HL-60/S4 (cell line): ENCODE measurements around the gene ZC3H7B.
"Not testable (repeated sequence)": the region's sequence is repeated elsewhere in the genome, so short reads cannot be mapped to it uniquely, and the experiment has no call there.

Source experiments
- in situ Hi-C: fragments of 300-500 bp; cut with MboI; formaldehyde crosslinking; loops from 2 replicates; pipeline ENCODE4 v1.14.3; 2022; ENCODE audit warnings: low sequenced_read_pairs

The ZC3H7B gene

GRCh38 chr22:41285441-41285819 is 15.9 kb upstream of the ZC3H7B start:
- in situ Hi-C loops, result no loop called here

- in situ Hi-C loops, result no loop called here
Measured at GRCh38 chr22:41285820-41286638, 15.3 kb upstream of the ZC3H7B start, which contains the start of gene RANGAP1. Gene RANGAP1 (minus strand): TSS chr22:41286187. CDS start chr22:41281044, 5,143 bp downstream.

GRCh38 chr22:41286639-41287091 is 14.7 kb upstream of the ZC3H7B start:
- in situ Hi-C loops, result no loop called here

DNA sequence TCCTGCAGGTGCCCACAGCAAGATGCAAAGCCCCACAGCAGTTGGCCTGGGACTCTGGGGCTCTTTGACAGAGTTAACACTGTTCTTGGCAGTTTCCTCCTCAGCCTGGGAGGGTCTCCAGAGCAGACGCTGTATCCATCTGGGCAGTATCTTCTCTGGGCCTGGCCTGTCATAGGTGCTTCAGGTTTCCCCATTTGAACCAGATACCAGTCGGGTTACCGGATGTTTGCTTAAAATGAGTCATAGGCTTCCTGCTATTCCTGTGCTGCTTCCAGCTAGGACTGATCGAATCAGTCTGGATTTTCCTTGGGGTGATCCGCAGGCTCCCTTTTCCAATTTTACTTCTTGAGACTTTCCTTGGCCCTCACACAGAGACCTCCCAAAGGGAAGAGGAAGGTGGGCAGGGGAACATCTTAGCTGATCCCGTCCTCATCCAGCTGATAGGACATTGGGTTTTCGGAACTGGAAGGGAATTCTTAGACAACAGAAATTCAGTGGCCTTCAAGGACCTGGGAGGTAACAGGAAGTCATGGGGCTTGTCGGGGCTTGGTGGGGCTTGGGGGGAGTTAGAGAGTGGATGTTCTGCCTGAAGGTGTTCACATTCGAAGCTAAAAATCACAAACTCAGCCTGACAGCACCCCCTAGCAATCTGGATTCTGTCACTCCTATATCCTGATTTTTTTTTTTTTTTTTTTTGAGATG is 12.9 kb upstream of the ZC3H7B start:
- in situ Hi-C loops, result no loop called here

DNA sequence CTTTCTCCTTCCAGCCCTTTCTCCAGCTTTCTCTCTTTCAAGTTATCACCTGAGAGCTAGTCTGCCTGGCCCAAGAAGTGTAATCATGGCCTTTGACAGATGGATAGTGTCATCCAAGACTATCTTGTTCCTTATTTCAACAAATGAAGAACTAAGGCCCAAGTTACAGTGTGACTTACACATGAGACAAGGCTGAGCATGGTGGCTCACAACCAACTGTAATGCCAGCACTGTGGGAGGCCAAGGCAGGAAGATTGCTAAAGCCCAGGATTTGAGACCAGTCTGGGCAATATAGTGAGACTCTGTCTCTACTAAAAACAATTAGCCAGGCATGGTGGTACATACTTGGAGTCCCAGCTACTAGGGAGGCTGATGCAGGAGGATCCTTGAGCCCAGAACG is 11.7 kb upstream of the ZC3H7B start:
- in situ Hi-C loops, result no loop called here

DNA sequence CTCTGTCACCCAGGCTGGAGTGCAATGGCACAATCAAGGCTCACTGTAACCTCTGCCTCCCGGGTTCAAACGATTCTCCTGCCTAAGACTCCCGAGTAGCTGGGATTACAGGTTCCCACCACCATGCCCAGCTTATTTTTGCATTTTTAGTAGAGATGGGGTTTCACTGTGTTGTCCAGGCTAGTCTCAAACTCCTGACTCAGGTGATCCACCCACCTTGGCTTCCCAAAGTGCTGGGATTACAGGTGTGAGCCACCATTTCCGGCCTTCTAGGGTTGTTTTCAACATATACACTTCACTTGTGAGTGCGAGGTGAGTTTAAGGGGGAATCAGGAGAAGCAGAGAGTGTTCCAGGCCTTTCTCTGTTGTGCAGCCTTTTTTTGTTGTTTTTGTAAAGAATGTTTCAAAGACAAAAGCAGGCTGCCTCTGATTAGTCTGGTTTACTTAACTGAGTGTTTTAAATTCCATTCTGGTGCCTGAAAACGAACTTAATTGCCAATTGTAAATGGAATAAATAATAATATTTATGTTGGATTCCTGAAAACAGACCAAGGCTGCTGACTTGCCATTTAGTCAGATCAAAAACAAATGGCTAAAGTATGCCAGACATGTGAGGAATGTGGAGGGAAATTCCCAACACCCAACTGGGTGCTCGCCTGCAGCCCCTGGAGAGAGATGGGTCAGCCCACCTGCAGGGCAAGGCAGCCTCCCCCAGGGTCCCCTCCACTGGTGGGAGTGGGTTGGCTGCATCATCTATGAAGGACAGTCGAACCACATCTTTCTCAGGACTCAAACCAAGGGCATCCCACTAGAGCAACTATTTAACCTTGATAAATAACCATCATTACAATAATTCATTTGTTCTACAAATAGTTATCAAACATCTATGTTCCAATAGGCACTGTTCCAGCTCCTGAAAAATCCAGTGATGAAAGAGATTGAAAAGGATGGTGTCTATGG is 10.8 kb upstream of the ZC3H7B start:
- in situ Hi-C loops, result no loop called here

DNA sequence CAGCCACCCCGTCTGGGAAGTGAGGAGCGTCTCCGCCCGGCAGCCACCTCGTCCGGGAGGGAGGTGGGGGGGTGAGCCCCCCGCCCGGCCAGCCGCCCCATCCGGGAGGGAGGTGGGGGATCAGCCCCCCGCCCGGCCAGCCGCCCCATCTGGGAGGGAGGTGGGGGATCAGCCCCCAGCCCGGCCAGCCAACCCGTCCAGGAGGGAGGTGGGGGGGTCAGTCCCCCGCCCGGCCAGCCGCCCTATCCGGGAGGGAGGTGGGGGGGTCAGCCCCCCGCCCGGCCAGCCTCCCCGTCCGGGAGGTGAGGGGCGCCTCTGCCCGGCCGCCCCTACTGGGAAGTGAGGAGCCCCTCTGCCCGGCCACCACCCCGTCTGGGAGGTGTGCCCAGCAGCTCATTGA is 6.5 kb upstream of the ZC3H7B start:
- in situ Hi-C loops, result not testable (repeated sequence)

- in situ Hi-C loops, result no loop called here
Measured at GRCh38 chr22:41296826-41297667, 4.3 kb upstream of the ZC3H7B start.

DNA sequence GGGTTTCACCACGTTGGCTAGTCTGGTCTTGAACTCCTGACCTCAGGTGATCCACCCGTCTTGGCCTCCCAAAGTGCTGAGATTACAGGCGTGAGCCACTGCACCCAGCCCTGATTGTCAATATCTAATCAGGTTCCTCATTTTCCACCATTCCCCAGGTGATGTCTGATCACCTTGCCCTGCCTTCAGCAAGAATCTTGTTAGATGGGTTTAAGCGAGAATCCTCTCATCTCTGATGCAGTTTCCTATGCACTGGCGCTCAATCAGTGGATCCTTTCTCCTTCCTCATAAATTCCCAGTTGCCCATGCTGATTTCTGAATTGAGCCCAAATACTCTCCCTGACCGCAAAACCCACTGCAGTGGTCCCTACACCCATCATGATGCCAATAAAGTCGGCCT is 664 bp upstream of the ZC3H7B start:
- in situ Hi-C loops, result no loop called here

- in situ Hi-C loops, result no loop called here
Measured at GRCh38 chr22:41302021-41302767, 869 bp downstream of the ZC3H7B start.

DNA sequence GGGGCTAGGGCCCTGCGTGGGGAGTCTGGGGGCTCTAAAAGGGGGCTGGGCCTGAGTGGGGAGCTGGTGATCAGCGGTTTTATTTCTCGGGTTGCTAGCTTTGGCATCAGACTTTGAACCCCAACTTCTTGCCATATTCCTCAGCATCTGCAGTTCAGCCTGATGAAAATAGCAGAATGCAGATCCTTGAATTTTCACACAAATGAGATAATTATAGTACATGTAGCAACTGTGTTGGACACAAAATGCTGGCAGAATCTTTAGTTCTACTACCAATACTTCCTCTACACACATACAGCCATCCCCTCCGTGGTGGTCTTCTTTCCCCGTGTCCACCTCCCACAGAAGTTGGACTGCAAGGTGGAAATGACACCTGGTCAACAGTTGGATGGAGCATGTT is 1.5 kb downstream of the ZC3H7B start:
- in situ Hi-C loops, result no loop called here

DNA sequence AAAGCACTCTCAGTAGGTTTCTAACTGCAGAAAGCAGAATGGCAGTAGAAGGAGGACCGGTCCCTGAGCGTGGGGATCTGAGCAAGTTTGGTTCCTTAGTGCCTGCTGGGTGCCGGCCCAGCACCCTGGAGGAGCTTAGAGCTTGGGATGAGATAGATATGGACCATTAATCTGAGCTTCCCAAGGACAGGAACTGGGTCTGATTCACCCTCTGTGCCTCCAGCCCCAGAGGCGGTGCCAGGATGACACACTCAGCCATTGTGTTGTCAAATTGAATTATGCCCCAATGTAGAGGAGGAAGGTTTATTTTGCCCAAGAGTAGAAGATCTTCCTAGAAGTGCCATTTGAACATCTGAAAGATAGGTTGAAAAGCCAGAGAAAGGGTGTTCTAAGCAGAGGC is 4.3 kb downstream of the ZC3H7B start:
- in situ Hi-C loops, result no loop called here

DNA sequence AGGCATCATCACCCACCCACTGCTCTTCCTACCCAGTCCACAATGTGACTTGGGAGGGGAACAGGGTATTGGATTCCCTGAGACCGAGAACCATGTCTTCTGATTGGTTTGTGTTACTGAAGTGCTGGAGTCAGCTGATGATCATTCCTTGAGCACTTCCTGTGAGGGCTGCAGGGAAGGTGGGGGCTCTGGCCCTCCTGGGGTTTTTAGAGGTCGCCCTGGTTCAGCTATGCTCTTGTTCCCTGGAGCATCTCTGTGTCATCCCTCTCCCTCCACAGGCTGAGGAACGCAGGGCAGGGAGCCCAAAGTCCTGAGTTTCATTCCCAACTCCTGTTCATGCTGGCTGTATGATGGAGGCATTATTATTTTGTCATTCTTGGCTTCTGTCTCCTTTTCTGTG is 6.7 kb downstream of the ZC3H7B start:
- in situ Hi-C loops, result no loop called here

- in situ Hi-C loops, result no loop called here
Measured at GRCh38 chr22:41308544-41308947, 7.2 kb downstream of the ZC3H7B start.

DNA sequence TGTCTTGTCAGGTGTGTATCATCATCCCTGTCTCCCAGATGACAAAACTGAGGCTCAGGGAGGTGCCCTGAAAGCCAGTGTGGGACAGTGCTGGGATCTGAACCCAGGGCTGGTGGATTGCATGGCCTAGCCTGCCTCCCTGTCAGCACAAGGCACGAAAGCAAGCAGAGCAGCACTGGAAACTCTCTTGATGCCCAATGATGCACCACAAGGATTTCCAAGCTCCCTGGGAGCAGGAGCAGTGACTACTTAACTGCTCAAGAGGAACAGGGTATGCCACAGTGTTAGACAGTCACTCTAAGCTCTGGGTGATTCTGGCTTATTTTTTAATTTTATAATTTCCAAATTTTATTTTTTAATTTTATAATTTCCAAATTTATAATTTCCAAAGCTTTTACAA is 9.0 kb downstream of the ZC3H7B start:
- in situ Hi-C loops, result no loop called here

- in situ Hi-C loops, result no loop called here
Measured at GRCh38 chr22:41311487-41311886, 10.2 kb downstream of the ZC3H7B start.

DNA sequence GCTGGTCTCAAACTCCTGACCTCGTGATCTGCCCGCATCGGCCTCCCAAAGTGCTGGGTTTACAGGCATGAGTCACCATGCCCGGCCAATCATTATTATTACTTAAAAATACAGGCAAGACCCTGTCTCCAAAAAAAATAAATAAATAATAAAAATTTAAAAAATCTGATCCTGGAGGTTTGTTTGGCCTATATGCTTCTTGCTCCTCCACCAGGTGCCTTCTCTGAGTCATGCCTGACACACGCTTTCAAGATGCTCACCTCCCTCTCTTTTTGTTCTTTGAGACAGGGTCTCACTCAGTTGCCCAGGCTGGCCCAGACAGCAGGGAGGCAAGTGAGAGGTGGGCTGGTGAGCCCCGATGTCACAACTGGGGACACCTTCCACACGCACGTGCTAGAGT is 13.5 kb downstream of the ZC3H7B start:
- in situ Hi-C loops, result no loop called here

DNA sequence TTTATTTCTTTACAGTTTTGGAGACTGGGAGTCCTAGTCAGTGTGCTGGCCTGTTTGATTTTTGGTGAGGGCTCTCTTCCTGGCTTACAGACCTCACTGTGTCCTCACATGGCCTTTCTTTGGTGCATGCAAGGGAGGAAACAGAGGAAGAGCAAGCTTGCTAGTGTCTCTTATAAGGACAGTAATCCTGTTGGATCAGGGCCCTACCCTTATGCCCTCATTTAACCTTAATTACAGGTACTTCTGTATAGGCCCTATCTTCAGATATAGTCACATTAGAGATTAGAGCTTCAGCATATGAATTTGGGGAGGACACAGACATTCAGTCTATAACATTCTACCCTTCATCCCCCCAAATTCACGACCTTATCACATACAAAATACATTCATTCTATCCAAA is 14.3 kb downstream of the ZC3H7B start:
- in situ Hi-C loops, result no loop called here

DNA sequence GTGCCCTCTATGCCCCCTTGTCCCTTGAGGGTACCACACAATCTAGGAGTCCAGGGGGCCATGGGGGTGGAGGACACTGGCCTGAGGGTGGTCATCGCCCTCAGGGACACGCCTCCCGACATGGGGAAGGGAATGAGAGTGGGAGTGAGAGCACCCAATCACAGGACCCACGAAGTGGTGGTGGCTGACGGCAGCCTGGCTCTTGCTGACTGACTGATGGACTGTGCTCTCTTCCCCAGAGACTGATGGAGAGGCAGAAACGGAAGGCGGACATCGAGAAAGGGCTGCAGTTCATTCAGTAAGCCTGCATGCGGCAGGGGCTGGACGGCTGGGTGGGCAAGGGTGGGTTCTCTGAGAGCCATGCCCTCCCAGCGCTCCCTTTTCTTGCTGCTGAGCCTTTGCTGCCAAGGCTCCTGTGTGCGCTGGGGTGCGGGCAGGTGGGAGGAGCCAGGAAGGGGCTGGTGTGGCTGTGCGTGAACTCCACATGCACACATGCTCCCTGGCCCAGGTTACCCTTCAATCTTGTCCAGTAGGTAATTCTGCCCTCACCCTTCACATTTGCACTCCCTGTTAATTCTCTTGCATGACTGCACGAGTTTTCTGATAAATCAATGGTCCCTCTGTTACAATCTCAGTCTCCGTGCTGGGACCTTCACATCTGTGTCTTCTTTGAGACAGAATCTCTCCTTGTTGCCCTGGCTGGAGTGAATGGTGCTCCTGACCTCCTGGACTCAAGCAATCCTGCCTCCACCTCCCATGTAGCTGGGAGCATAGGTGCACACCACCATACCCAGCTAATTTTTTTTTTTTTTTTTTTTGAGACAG is 19.3 kb downstream of the ZC3H7B start:
- in situ Hi-C loops, result no loop called here
